ENCODE results near the gene GPR161. TPM values are rescaled to one million over a fixed set of nuclear protein-coding genes. Genes with fewer than 3 reads are reported as not detected.
A peak's percentile ranks its signal among the peaks of the same experiment; 100 is the strongest.

GPR161 gene
- total RNA-seq, 3 donors from 2014 or later, result 2.2 to 13.1 (median 4.2) TPM

DNA sequence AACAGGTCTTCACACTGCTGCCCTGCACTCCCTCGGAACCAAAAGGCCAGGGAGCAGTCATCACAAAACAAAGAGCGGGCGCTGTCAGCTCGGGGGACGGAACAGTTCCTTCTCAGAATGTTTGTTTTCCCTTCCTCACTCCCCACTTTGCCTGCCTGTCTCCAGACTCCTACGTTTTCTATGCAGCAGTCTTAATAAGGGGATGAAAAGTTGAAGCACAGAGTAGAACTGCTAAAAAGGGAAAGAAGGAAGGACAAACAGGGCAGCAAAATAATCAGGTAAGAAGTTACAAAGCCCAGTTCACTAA, 738 bp upstream of the GPR161 start:
- Histone ChIP-seq H3K9me3 (no peaks in the 10 kb centered on the region), H3K4me1 (ENCODE audit: low read depth) (peaks cover 5% of the 10 kb centered on the region), H3K36me3 (ENCODE audit: low read depth) (no peaks in the 10 kb centered on the region), H3K4me3 (no peak overlapping the region)
- ATAC-seq, result no peak
- intact Hi-C loops (cut with DNase I, micrococcal nuclease), result no loop called here
- DNase-seq, result no peak
- no peak for TF ChIP-seq CTCF (IDR thresholded peaks at IDR 0.05)

DNA sequence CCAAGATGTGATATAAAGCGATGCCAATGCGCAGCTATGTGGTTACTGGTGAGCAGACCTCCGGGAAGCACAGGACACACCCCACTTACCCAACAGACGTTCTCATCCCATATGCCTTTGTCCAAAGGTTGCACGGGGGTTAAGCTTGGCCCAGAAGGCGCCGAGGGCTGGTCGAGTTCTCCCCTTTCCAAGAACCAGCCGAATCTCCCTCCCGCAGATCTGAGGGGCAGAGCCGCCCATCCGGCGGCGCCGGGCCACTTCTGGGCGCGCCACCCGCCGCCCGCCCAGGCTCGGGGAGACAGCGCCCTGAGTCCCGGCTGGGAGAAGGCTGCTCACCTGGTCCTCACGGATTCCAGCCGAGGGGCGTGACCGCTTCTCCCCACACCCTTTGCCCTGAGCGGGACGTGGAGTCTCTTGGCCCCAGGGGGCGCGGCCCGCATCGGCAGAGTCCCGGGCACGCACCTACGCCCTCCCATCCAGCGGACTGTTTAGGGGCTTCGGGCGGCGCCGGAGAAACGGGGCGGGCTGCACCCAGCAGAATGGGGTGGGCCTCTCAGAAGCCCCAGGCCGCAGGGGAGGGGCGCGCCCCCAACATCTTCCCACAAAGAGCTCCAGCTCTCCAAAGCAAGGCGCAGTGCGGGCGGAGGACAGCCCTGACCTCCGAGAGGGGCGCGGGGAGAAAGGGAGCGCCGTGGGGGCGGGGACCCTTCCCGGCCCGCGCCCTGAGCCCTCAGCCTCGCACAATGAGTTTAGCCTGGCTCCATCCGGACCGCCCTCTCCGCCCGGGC, 615 bp downstream of the GPR161 start:
- no peak for TF ChIP-seq CTCF (IDR thresholded peaks at IDR 0.05)
- DNase-seq (peak; percentile 49 to 64 (median 63)), ATAC-seq (peak; percentile 74)
- Histone ChIP-seq H3K4me1 (ENCODE audit: low read depth) (peaks cover 5% of the 10 kb centered on the region), H3K9me3 (no peaks in the 10 kb centered on the region), H3K4me3 (no peak overlapping the region), H3K36me3 (ENCODE audit: low read depth) (no peaks in the 10 kb centered on the region)
- intact Hi-C loops (cut with DNase I, micrococcal nuclease), result no loop called here

GRCh38 chr1:168135116-168135920, 1.4 kb downstream of the GPR161 start:
- H3K36me3 ChIP-seq (ENCODE audit: low read depth), result no peaks in the 10 kb centered on the region
- DNase-seq, result no peak
- no peak overlapping the region for H3K4me3 ChIP-seq
- no peaks in the 10 kb centered on the region for H3K9me3 ChIP-seq
- no peak for TF ChIP-seq CTCF (IDR thresholded peaks at IDR 0.05)
- intact Hi-C loops (cut with DNase I, micrococcal nuclease), result no loop called here
- ATAC-seq, result no peak
- peaks cover 5% of the 10 kb centered on the region for H3K4me1 ChIP-seq (ENCODE audit: low read depth)

- DNase-seq, result no peak
- H3K9me3 ChIP-seq, result no peaks in the 10 kb centered on the region
- no peak overlapping the region for H3K4me3 ChIP-seq
- H3K36me3 ChIP-seq (ENCODE audit: low read depth), result no peaks in the 10 kb centered on the region
- intact Hi-C loops (cut with DNase I, micrococcal nuclease), result no loop called here
- TF ChIP-seq CTCF (IDR thresholded peaks at IDR 0.05), result no peak
- H3K4me1 ChIP-seq (ENCODE audit: low read depth), result peaks cover 5% of the 10 kb centered on the region
- no peak for ATAC-seq
Observed at GRCh38 chr1:168134642-168135041, 2.1 kb downstream of the GPR161 start.

DNA sequence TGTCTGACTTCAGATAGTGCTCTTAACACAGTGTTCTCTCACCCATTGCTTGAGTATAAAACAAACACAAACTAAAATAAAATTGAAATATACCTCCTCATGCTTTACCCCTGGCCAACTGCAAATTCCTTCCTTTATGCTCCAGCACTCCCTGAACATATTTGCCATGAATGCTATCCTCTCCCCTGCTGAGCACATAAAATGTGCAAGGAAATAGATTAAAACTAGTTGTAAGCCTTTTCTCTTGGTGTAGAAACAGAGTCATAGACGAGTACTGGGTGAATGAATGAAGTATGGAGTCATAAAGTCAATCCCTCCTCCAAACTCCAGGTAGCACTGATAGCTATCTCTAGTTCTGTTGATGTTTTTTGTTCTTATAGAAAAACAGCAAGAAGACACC, 2.6 kb downstream of the GPR161 start:
- ATAC-seq (peak; percentile 17), DNase-seq (no peak)
- no peaks in the 10 kb centered on the region for H3K36me3 ChIP-seq (ENCODE audit: low read depth)
- TF ChIP-seq CTCF (IDR thresholded peaks at IDR 0.05), result no peak
- intact Hi-C loops (cut with DNase I, micrococcal nuclease), result no loop called here
- H3K4me1 ChIP-seq (ENCODE audit: low read depth), result peaks cover 5% of the 10 kb centered on the region
- no peaks in the 10 kb centered on the region for H3K9me3 ChIP-seq
- H3K4me3 ChIP-seq, result no peak overlapping the region

Data from mucosa of descending colon (tissue), 3 donors.